ENCODE data around the gene SMARCA4. TPM values are rescaled to one million over a fixed set of nuclear protein-coding genes. Genes with fewer than 3 reads are reported as not detected.
A peak's percentile ranks its signal among the peaks of the same experiment; 100 is the strongest.
"Not testable (repeated sequence)": the region's sequence is repeated elsewhere in the genome, so short reads cannot be mapped to it uniquely, and the experiment has no call there.

SMARCA4 gene
- total RNA-seq, 1 donor from 2014 or later, result 38.3 TPM

- DNase-seq (ENCODE audit: low spot score), result no peak
Measured at GRCh38 chr19:11064831-11065303, 104.0 kb downstream of the SMARCA4 start.

- DNase-seq (ENCODE audit: low spot score), result no peak
Measured at GRCh38 chr19:11066326-11066725, 105.5 kb downstream of the SMARCA4 start.

GRCh38 chr19:11067356-11068113 lies 106.7 kb downstream of the SMARCA4 start:
- DNase-seq (ENCODE audit: low spot score), result no peak

DNA sequence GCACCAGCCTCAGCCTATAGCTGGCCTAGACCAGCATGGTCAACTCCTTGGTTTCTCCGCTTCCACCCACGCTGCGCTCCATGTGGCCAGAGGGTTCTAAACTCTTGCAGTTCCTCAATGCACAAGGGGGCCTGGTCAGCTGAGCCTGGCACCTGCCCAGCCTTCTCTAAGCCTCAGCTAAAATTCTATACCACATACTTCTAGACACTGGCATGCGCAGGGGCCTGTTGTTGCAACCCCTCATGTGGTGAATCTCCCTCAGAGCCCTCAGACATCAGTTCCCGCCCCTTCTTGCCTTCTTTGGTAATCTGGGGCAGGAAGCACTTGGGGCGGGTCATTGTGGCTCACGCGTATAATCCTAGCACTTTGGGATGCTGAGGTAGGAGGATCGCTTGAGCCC lies 108.7 kb downstream of the SMARCA4 start:
- no peak for DNase-seq (ENCODE audit: low spot score)

GRCh38 chr19:11070123-11070522 lies 109.3 kb downstream of the SMARCA4 start:
- no peak for DNase-seq (ENCODE audit: low spot score)

GRCh38 chr19:11073568-11073967 lies 112.7 kb downstream of the SMARCA4 start:
- DNase-seq (ENCODE audit: low spot score), result no peak

DNA sequence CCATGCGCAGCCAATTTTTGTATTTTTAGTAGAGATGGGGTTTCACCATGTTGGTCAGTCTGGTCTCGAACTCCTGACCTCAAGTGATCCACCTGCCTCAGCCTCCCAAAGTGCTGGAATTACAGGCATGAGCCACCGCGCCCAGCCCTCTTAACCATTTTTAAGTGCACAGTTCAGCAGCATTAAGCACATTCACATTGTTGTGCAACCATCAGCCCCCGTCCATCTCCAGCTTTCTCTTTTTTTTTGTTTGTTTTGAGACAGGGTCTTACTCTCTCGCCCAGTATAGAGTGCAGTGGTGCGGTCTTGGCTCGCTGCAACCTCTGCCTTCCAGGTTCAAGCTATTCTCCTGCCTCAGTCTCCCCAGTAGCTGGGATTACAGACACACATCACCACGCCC lies 116.0 kb downstream of the SMARCA4 start:
- not testable (repeated sequence) for DNase-seq (ENCODE audit: low spot score)

DNA sequence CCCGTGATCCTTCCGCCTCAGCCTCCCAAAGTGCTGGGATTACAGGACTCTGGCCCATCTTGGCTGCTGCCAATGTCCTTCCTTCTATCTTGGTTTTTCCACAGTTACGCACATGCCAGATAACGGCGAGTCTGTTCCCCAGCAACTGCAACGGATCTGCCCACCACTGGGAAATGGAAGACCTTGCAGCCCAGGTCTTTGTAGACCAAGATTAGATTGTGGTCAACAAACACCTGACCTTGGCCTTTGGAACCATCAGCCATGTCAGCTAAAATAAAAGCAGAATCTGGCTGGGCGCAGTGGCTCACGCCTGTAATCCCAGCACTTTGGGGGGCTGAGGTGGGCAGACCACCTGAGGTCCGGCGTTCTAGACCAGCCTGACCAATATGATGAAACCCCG lies 118.1 kb downstream of the SMARCA4 start:
- DNase-seq (ENCODE audit: low spot score), result no peak

- no peak for DNase-seq (ENCODE audit: low spot score)
Measured at GRCh38 chr19:11079999-11080398, 119.2 kb downstream of the SMARCA4 start.

GRCh38 chr19:11087870-11088505 lies 127.2 kb downstream of the SMARCA4 start:
- DNase-seq (ENCODE audit: low spot score), result no peak

DNA sequence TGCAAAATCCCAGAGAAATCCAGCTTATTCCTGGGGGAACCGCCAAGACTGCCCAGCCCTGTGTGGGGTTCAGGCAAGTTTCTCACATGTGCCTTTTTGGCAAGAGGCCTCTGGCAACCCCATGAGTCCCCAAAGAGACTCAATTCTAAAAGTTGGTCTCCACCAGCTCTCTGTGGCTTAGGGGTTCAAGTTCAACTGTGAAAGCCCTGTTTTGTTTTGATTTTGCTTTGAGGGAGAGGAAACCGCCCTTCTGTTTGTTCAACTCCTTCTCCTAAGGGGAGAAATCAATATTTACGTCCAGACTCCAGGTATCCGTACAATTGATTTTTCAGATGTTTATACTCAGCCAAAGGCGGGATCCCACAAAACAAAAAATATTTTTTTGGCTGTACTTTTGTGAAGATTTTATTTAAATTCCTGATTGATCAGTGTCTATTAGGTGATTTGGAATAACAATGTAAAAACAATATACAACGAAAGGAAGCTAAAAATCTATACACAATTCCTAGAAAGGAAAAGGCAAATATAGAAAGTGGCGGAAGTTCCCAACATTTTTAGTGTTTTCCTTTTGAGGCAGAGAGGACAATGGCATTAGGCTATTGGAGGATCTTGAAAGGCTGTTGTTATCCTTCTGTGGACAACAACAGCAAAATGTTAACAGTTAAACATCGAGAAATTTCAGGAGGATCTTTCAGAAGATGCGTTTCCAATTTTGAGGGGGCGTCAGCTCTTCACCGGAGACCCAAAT lies 127.8 kb downstream of the SMARCA4 start:
- peak; percentile 80 for DNase-seq (ENCODE audit: low spot score)

DNA sequence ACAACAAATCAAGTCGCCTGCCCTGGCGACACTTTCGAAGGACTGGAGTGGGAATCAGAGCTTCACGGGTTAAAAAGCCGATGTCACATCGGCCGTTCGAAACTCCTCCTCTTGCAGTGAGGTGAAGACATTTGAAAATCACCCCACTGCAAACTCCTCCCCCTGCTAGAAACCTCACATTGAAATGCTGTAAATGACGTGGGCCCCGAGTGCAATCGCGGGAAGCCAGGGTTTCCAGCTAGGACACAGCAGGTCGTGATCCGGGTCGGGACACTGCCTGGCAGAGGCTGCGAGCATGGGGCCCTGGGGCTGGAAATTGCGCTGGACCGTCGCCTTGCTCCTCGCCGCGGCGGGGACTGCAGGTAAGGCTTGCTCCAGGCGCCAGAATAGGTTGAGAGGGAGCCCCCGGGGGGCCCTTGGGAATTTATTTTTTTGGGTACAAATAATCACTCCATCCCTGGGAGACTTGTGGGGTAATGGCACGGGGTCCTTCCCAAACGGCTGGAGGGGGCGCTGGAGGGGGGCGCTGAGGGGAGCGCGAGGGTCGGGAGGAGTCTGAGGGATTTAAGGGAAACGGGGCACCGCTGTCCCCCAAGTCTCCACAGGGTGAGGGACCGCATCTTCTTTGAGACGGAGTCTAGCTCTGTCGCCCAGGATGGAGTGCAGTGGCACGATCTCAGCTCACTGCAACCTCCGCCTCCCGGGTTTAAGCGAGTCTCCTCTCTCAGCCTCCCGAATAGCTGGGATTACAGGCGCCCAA lies 128.6 kb downstream of the SMARCA4 start, which contains the start of gene LDLR:
Gene LDLR (plus strand): TSS at position 210 of the 760 bp plus-strand sequence. CDS start 86 bp downstream, at position 296.
- peak; percentile 94 for DNase-seq (ENCODE audit: low spot score)

DNA sequence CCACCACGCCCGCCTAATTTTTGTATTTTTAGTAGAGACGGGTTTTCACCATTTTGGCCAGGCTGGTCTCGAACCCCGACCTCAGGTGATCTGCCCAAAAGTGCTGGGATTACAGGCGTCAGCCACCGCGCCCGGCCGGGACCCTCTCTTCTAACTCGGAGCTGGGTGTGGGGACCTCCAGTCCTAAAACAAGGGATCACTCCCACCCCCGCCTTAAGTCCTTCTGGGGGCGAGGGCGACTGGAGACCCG lies 129.1 kb downstream of the SMARCA4 start:
- DNase-seq (ENCODE audit: low spot score), result not testable (repeated sequence)

- DNase-seq (ENCODE audit: low spot score), result peak; percentile 99
Measured at GRCh38 chr19:11090264-11090996, 129.6 kb downstream of the SMARCA4 start.

DNA sequence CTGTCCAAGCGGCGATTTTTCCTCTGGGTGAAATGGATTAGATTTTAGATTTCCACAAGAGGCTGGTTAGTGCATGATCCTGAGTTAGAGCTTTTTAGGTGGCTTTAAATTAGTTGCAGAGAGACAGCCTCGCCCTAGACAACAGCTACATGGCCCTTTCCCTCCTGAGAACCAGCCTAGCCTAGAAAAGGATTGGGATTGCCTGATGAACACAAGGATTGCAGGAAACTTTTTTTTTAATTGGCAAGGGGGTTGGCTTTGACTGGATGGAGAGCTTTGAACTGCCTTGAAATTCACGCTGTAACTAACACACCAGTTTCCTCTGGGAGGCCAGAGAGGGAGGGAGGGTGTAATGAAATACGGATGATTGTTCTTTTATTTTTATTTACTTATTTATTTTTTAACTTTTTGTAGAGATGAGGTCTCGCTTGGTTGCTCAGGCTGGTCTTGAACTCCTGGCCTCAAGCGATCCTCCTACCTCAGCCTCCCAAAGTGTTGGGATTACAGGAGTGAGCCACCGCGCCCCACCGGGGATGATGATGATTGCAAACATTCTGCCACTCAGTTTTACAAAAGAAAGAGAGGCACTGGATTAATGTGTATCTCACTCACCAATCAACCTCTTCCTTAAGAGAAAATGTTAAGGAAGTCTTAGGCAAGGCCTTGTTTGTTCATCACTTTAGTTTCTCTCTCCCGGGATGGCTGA lies 130.3 kb downstream of the SMARCA4 start:
- no peak for DNase-seq (ENCODE audit: low spot score)

DNA sequence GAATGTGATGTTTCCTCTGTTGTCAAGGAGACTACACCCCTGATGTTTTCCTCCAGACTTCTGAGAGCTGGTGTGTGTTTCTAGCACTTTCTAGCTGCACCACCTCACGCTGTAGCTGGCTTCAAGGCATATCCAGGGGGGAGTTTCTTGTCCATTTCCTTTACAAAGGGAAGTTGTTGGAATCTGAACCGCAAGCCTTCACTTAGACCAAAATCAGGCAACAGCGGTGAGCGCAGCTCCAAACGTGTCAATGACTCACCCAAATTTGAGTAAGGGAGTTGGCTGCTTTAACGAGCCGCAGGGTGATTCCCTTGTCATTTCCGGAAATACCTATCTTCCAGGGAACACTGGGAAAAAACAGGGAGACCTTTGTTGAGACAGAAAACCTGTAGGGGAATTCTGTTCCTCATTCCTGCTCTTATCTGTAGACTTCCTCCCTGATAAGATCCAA lies 130.9 kb downstream of the SMARCA4 start:
- peak; percentile 74 for DNase-seq (ENCODE audit: low spot score)

DNA sequence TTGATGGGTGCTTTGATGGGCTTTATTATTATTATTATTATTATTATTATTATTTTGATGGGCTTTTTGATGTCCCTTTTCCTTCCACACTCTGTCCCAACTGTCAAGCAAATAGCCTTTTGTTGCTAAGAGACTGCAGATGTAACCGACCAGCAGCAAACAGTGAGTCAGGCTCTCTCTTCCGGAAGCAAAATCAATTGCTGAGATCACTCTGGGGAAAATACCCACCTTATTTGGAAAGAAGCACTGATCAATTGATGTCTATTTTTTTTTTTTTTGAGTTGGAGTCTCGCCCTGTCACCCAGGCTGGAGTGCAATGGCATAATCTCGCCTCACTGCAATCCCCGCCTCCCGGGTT lies 131.3 kb downstream of the SMARCA4 start:
- DNase-seq (ENCODE audit: low spot score), result peak; percentile 35

- DNase-seq (ENCODE audit: low spot score), result no peak
Measured at GRCh38 chr19:11093689-11094238, 132.9 kb downstream of the SMARCA4 start.

DNA sequence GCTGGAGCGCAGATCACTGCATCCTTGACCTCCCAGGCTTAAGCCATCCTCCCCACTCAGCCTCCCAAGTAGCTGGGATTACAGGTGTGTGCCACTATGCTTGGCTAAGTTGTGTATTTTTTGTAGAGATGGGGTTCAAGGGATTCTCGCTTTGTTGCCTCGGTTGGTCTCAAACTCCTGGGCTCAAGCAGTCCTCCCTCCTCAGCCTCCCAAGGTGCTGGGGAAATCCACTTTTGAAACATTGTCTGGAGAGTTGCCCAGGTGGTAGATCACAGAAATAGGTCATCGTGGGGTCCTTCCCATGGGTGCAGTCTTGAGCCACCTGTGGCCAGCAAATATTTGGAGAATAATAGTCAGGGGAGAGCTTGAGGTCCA lies 133.7 kb downstream of the SMARCA4 start:
- DNase-seq (ENCODE audit: low spot score), result no peak

GRCh38 chr19:11096210-11096841 lies 135.5 kb downstream of the SMARCA4 start:
- DNase-seq (ENCODE audit: low spot score), result no peak
